Measurements from ENCODE around the gene DSCAML1.

DSCAML1 gene

GRCh38 chr11:117720061-117720511 is 76.9 kb downstream of the DSCAML1 start:
- no peak for DNase-seq

- DNase-seq = no peak
Observed at GRCh38 chr11:117719480-117719879, 77.5 kb downstream of the DSCAML1 start.

GRCh38 chr11:117717485-117718314 is 79.3 kb downstream of the DSCAML1 start:
- DNase-seq = no peak

GRCh38 chr11:117716521-117717440 is 80.2 kb downstream of the DSCAML1 start:
- no peak for DNase-seq

- DNase-seq = no peak
Observed at GRCh38 chr11:117715801-117716200, 81.2 kb downstream of the DSCAML1 start.

GRCh38 chr11:117713538-117713991 is 83.5 kb downstream of the DSCAML1 start:
- DNase-seq = no peak

GRCh38 chr11:117712530-117712929 is 84.5 kb downstream of the DSCAML1 start:
- DNase-seq = no peak

- DNase-seq = no peak
Observed at GRCh38 chr11:117711331-117711730, 85.7 kb downstream of the DSCAML1 start.

- no peak for DNase-seq
Observed at GRCh38 chr11:117710211-117710610, 86.8 kb downstream of the DSCAML1 start.

- no peak for DNase-seq
Observed at GRCh38 chr11:117706322-117706814, 90.6 kb downstream of the DSCAML1 start.

GRCh38 chr11:117705866-117706265 is 91.2 kb downstream of the DSCAML1 start:
- DNase-seq = no peak

- no peak for DNase-seq
Observed at GRCh38 chr11:117704395-117705100, 92.5 kb downstream of the DSCAML1 start.

- DNase-seq = no peak
Observed at GRCh38 chr11:117702946-117703598, 93.9 kb downstream of the DSCAML1 start.

- no peak for DNase-seq
Observed at GRCh38 chr11:117701781-117702180, 95.2 kb downstream of the DSCAML1 start.

- DNase-seq = no peak
Observed at GRCh38 chr11:117700551-117700950, 96.5 kb downstream of the DSCAML1 start.

- no peak for DNase-seq
Observed at GRCh38 chr11:117697319-117697718, 99.7 kb downstream of the DSCAML1 start.

- no peak for DNase-seq
Observed at GRCh38 chr11:117696540-117696939, 100.5 kb downstream of the DSCAML1 start.

GRCh38 chr11:117693344-117693743 is 103.7 kb downstream of the DSCAML1 start:
- no peak for DNase-seq

- DNase-seq = no peak
Observed at GRCh38 chr11:117691516-117691915, 105.5 kb downstream of the DSCAML1 start.

- no peak for DNase-seq
Observed at GRCh38 chr11:117691218-117691514, 105.8 kb downstream of the DSCAML1 start.

- DNase-seq = no peak
Observed at GRCh38 chr11:117690484-117691217, 106.4 kb downstream of the DSCAML1 start.

Data from CD4-positive, alpha-beta T cell treated with Interleukin-17A for 1 hour (primary cell).